ENCODE data around the gene DDX1.

GRCh38 chr2:15625344-15626036 is 33.8 kb downstream of the DDX1 start:
- TF ChIP-seq KDM1A (IDR thresholded peaks at IDR 0.05; ENCODE audit: borderline replicate concordance) = no peak
- TF ChIP-seq RUNX3 (IDR thresholded peaks at IDR 0.05; ENCODE audit: low read length) = no peak
- TF ChIP-seq YY1 (IDR thresholded peaks at IDR 0.05; ENCODE audit: low read depth, low read length) = no peak
- TF ChIP-seq, protein P1, sequence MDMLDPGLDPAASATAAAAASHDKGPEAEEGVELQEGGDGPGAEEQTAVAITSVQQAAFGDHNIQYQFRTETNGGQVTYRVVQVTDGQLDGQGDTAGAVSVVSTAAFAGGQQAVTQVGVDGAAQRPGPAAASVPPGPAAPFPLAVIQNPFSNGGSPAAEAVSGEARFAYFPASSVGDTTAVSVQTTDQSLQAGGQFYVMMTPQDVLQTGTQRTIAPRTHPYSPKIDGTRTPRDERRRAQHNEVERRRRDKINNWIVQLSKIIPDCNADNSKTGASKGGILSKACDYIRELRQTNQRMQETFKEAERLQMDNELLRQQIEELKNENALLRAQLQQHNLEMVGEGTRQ (IDR thresholded peaks at IDR 0.05; ENCODE audit: borderline replicate concordance, low read depth, low read length) = no peak
- TF ChIP-seq POLR2AphosphoS2 (IDR thresholded peaks at IDR 0.05; ENCODE audit: low read depth, low read length) = no peak
- TF ChIP-seq, protein P2, sequence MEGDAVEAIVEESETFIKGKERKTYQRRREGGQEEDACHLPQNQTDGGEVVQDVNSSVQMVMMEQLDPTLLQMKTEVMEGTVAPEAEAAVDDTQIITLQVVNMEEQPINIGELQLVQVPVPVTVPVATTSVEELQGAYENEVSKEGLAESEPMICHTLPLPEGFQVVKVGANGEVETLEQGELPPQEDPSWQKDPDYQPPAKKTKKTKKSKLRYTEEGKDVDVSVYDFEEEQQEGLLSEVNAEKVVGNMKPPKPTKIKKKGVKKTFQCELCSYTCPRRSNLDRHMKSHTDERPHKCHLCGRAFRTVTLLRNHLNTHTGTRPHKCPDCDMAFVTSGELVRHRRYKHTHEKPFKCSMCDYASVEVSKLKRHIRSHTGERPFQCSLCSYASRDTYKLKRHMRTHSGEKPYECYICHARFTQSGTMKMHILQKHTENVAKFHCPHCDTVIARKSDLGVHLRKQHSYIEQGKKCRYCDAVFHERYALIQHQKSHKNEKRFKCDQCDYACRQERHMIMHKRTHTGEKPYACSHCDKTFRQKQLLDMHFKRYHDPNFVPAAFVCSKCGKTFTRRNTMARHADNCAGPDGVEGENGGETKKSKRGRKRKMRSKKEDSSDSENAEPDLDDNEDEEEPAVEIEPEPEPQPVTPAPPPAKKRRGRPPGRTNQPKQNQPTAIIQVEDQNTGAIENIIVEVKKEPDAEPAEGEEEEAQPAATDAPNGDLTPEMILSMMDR (IDR thresholded peaks at IDR 0.05 in 2 of 3, conservative IDR thresholded peaks at IDR 0.05 in 1 of 3; ENCODE audit: control insufficient read depth in 2 of 3, extremely low read depth in 1 of 3, insufficient read depth in 1 of 3, low read depth in 3 of 3, low read length in 3 of 3) = no peak
- TF ChIP-seq, protein P3, sequence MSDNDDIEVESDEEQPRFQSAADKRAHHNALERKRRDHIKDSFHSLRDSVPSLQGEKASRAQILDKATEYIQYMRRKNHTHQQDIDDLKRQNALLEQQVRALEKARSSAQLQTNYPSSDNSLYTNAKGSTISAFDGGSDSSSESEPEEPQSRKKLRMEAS (IDR thresholded peaks at IDR 0.05; ENCODE audit: low read depth, low read length) = no peak
